Measurements from ENCODE around the gene POLK. TPM values are rescaled to one million over a fixed set of nuclear protein-coding genes. Genes with fewer than 3 reads are reported as not detected.

POLK gene
- total RNA-seq, 5 donors from 2014 or later (not counting 1 experiment from before 2014, with no cell fraction given), result 21.8 to 26.2 (median 25.0) TPM

GRCh38 chr5:75620184-75620959 lies 108.7 kb downstream of the POLK start:
- POLR2A ChIA-PET, result no interaction called here
- no peak overlapping the region for H3K4me3 ChIP-seq (ENCODE audit: control insufficient read depth in 1 of 2, extremely low read depth in 1 of 2, low read length in 1 of 2)
- no peaks in the 10 kb centered on the region for H3K27me3 Mint-ChIP-seq
- peaks cover 4% of the 10 kb centered on the region for H3K36me3 Mint-ChIP-seq
- no peak overlapping the region for H3K27ac Mint-ChIP-seq
- no peaks in the 10 kb centered on the region for H3K36me3 ChIP-seq (ENCODE audit: control insufficient read depth in 2 of 2, extremely low read depth in 1 of 2, insufficient read depth in 1 of 2, low read length in 1 of 2)
- no peaks in the 10 kb centered on the region for H3K9me3 Mint-ChIP-seq
- H3K27ac ChIP-seq (ENCODE audit: low read length), result no peak overlapping the region
- no CpG with 5 or more reads among the region's 4 CpGs for WGBS (ENCODE audit: insufficient coverage)
- no peaks in the 10 kb centered on the region for H3K4me1 ChIP-seq (ENCODE audit: control insufficient read depth in 1 of 2, extremely low read depth in 1 of 2, insufficient read depth in 2 of 2, low read length in 2 of 2)
- no peak overlapping the region for H3K4me3 Mint-ChIP-seq
- H3K4me1 Mint-ChIP-seq, result no peaks in the 10 kb centered on the region
- ATAC-seq (replicated peaks in 1 of 4) (no peak), DNase-seq (no peak)
- no peaks in the 10 kb centered on the region for H3K9me3 ChIP-seq
- no peaks in the 10 kb centered on the region for H3K27me3 ChIP-seq (replicated peaks in 1 of 2; ENCODE audit: control insufficient read depth in 2 of 2, extremely low read depth in 1 of 2, insufficient read depth in 2 of 2, low read length in 1 of 2)
- CTCF ChIA-PET, result no interaction called here

- CTCF ChIA-PET, result no interaction called here
- H3K4me1 Mint-ChIP-seq, result no peaks in the 10 kb centered on the region
- H3K36me3 ChIP-seq (ENCODE audit: control insufficient read depth in 2 of 2, extremely low read depth in 1 of 2, insufficient read depth in 1 of 2, low read length in 1 of 2), result no peaks in the 10 kb centered on the region
- H3K27me3 ChIP-seq (replicated peaks in 1 of 2; ENCODE audit: control insufficient read depth in 2 of 2, extremely low read depth in 1 of 2, insufficient read depth in 2 of 2, low read length in 1 of 2), result no peaks in the 10 kb centered on the region
- WGBS (ENCODE audit: insufficient coverage), result 100% methylated on average over 2 of the region's 4 CpGs
- POLR2A ChIA-PET, result no interaction called here
- H3K4me3 ChIP-seq (ENCODE audit: control insufficient read depth in 1 of 2, extremely low read depth in 1 of 2, low read length in 1 of 2), result no peak overlapping the region
- peaks cover 0 to 2% of the 10 kb centered on the region in 2 experiments for H3K4me1 ChIP-seq (ENCODE audit: control insufficient read depth in 1 of 2, extremely low read depth in 1 of 2, insufficient read depth in 2 of 2, low read length in 2 of 2)
- no peaks in the 10 kb centered on the region for H3K27me3 Mint-ChIP-seq
- no peak overlapping the region for H3K4me3 Mint-ChIP-seq
- H3K9me3 Mint-ChIP-seq, result no peaks in the 10 kb centered on the region
- peaks cover 4% of the 10 kb centered on the region for H3K36me3 Mint-ChIP-seq
- H3K27ac ChIP-seq (ENCODE audit: low read length), result no peak overlapping the region
- no peaks in the 10 kb centered on the region for H3K9me3 ChIP-seq
- DNase-seq, result no peak
- ATAC-seq (replicated peaks in 1 of 4), result no peak
- H3K27ac Mint-ChIP-seq, result no peak overlapping the region
Measured at GRCh38 chr5:75622564-75622963, 110.9 kb downstream of the POLK start.

GRCh38 chr5:75623846-75624245 lies 112.2 kb downstream of the POLK start:
- H3K4me1 Mint-ChIP-seq, result no peaks in the 10 kb centered on the region

GRCh38 chr5:75626959-75627358 lies 115.3 kb downstream of the POLK start:
- H3K9me3 Mint-ChIP-seq, result no peaks in the 10 kb centered on the region
- Histone ChIP-seq H3K36me3 (ENCODE audit: control insufficient read depth in 2 of 2, extremely low read depth in 1 of 2, insufficient read depth in 1 of 2, low read length in 1 of 2) (no peaks in the 10 kb centered on the region), H3K4me3 (ENCODE audit: control insufficient read depth in 1 of 2, extremely low read depth in 1 of 2, low read length in 1 of 2) (no peak overlapping the region), H3K27me3 (replicated peaks in 1 of 2; ENCODE audit: control insufficient read depth in 2 of 2, extremely low read depth in 1 of 2, insufficient read depth in 2 of 2, low read length in 1 of 2) (no peaks in the 10 kb centered on the region), H3K27ac (ENCODE audit: low read length) (no peak overlapping the region), H3K9me3 (no peaks in the 10 kb centered on the region), H3K4me1 (ENCODE audit: control insufficient read depth in 1 of 2, extremely low read depth in 1 of 2, insufficient read depth in 2 of 2, low read length in 2 of 2) (peaks cover 0 to 2% of the 10 kb centered on the region in 2 experiments)
- no peaks in the 10 kb centered on the region for H3K36me3 Mint-ChIP-seq
- ChIA-PET POLR2A (no interaction called here), CTCF (no interaction called here)
- no peak overlapping the region for H3K4me3 Mint-ChIP-seq
- DNase-seq (no peak), ATAC-seq (replicated peaks in 1 of 4) (no peak)
- no peaks in the 10 kb centered on the region for H3K27me3 Mint-ChIP-seq
- H3K4me1 Mint-ChIP-seq, result no peaks in the 10 kb centered on the region
- no peak overlapping the region for H3K27ac Mint-ChIP-seq

More at GRCh38 chr5:75623846-75624245, 112.2 kb downstream of the POLK start:
- Histone ChIP-seq H3K27ac (ENCODE audit: low read length) (no peak overlapping the region), H3K36me3 (ENCODE audit: control insufficient read depth in 2 of 2, extremely low read depth in 1 of 2, insufficient read depth in 1 of 2, low read length in 1 of 2) (no peaks in the 10 kb centered on the region), H3K4me1 (ENCODE audit: control insufficient read depth in 1 of 2, extremely low read depth in 1 of 2, insufficient read depth in 2 of 2, low read length in 2 of 2) (peaks cover 0 to 2% of the 10 kb centered on the region in 2 experiments), H3K4me3 (ENCODE audit: control insufficient read depth in 1 of 2, extremely low read depth in 1 of 2, low read length in 1 of 2) (no peak overlapping the region), H3K9me3 (no peaks in the 10 kb centered on the region), H3K27me3 (replicated peaks in 1 of 2; ENCODE audit: control insufficient read depth in 2 of 2, extremely low read depth in 1 of 2, insufficient read depth in 2 of 2, low read length in 1 of 2) (no peaks in the 10 kb centered on the region)
- H3K27ac Mint-ChIP-seq, result no peak overlapping the region
- CTCF ChIA-PET, result no interaction called here
- no peaks in the 10 kb centered on the region for H3K9me3 Mint-ChIP-seq
- POLR2A ChIA-PET, result no interaction called here
- no peak overlapping the region for H3K4me3 Mint-ChIP-seq
- H3K36me3 Mint-ChIP-seq, result peaks cover 4% of the 10 kb centered on the region
- ATAC-seq (replicated peaks in 1 of 4) (no peak), DNase-seq (no peak)
- no peaks in the 10 kb centered on the region for H3K27me3 Mint-ChIP-seq

- no peak overlapping the region for H3K4me3 ChIP-seq (ENCODE audit: control insufficient read depth in 1 of 2, extremely low read depth in 1 of 2, low read length in 1 of 2)
- no peak overlapping the region for H3K4me3 Mint-ChIP-seq
- DNase-seq (no peak), ATAC-seq (replicated peaks in 1 of 4) (no peak)
- no peaks in the 10 kb centered on the region for H3K9me3 Mint-ChIP-seq
- H3K27ac ChIP-seq (ENCODE audit: low read length), result no peak overlapping the region
- no peaks in the 10 kb centered on the region for H3K9me3 ChIP-seq
- CTCF ChIA-PET, result interaction anchor here in 1 of 2 donors (0.5 kb wide), 1 partner anchor 166 kb away, joined by 6 read pairs; no protein-coding TSS in a partner anchor
- no peaks in the 10 kb centered on the region for H3K36me3 ChIP-seq (ENCODE audit: control insufficient read depth in 2 of 2, extremely low read depth in 1 of 2, insufficient read depth in 1 of 2, low read length in 1 of 2)
- no peak overlapping the region for H3K27ac Mint-ChIP-seq
- no peaks in the 10 kb centered on the region for H3K27me3 Mint-ChIP-seq
- no peaks in the 10 kb centered on the region for H3K36me3 Mint-ChIP-seq
- H3K4me1 ChIP-seq (ENCODE audit: control insufficient read depth in 1 of 2, extremely low read depth in 1 of 2, insufficient read depth in 2 of 2, low read length in 2 of 2), result peaks cover 0 to 2% of the 10 kb centered on the region in 2 experiments
- no peaks in the 10 kb centered on the region for H3K4me1 Mint-ChIP-seq
- no peaks in the 10 kb centered on the region for H3K27me3 ChIP-seq (replicated peaks in 1 of 2; ENCODE audit: control insufficient read depth in 2 of 2, extremely low read depth in 1 of 2, insufficient read depth in 2 of 2, low read length in 1 of 2)
- POLR2A ChIA-PET, result no interaction called here
- no CpG with 5 or more reads among the region's 1 CpG for WGBS (ENCODE audit: insufficient coverage)
Measured at GRCh38 chr5:75627801-75628200, 116.1 kb downstream of the POLK start.

- Mint-ChIP-seq H3K36me3 (peaks cover 3% of the 10 kb centered on the region), H3K27me3 (no peaks in the 10 kb centered on the region), H3K4me1 (no peaks in the 10 kb centered on the region), H3K27ac (no peak overlapping the region), H3K4me3 (no peak overlapping the region), H3K9me3 (no peaks in the 10 kb centered on the region)
- CTCF ChIA-PET, result interaction anchor here in 1 of 2 donors (0.6 kb wide), 1 partner anchor 1169 kb away, joined by 4 read pairs; no protein-coding TSS in a partner anchor
- H3K9me3 ChIP-seq, result no peaks in the 10 kb centered on the region
- no peaks in the 10 kb centered on the region for H3K36me3 ChIP-seq (ENCODE audit: control insufficient read depth in 2 of 2, extremely low read depth in 1 of 2, insufficient read depth in 1 of 2, low read length in 1 of 2)
- H3K27ac ChIP-seq (ENCODE audit: low read length), result no peak overlapping the region
- H3K4me3 ChIP-seq (ENCODE audit: control insufficient read depth in 1 of 2, extremely low read depth in 1 of 2, low read length in 1 of 2), result no peak overlapping the region
- 100% methylated on average over 1 of the region's 2 CpGs for WGBS (ENCODE audit: insufficient coverage)
- POLR2A ChIA-PET, result interaction anchor here in 1 of 2 donors (0.7 kb wide), 1 partner anchor 1665 kb away, joined by 3 read pairs; no protein-coding TSS in a partner anchor
- ATAC-seq (replicated peaks in 1 of 4), result no peak
- H3K27me3 ChIP-seq (replicated peaks in 1 of 2; ENCODE audit: control insufficient read depth in 2 of 2, extremely low read depth in 1 of 2, insufficient read depth in 2 of 2, low read length in 1 of 2), result no peaks in the 10 kb centered on the region
- no peak for DNase-seq
- H3K4me1 ChIP-seq (ENCODE audit: control insufficient read depth in 1 of 2, extremely low read depth in 1 of 2, insufficient read depth in 2 of 2, low read length in 2 of 2), result peaks cover 0 to 2% of the 10 kb centered on the region in 2 experiments
Measured at GRCh38 chr5:75630875-75631274, 119.2 kb downstream of the POLK start.
